ENCODE measurements around the gene PTPRM. TPM values are rescaled to one million over a fixed set of nuclear protein-coding genes. Genes with fewer than 3 reads are reported as not detected.
A peak's percentile ranks its signal among the peaks of the same experiment; 100 is the strongest.

PTPRM gene
- total and polyA plus RNA-seq, 2 of the 4 experiments (the other 2 are of a cell fraction) = 28.3 to 51.2 TPM

GRCh38 chr18:8448130-8448529 lies 881.0 kb downstream of the PTPRM start:
- H2AFZ ChIP-seq (replicated peaks; ENCODE audit: low read length, poor library complexity) = peak overlapping the region; percentile 41
- dilution Hi-C loops (cut with HindIII; ENCODE audit: low sequenced_read_pairs, unreplicated experiment) (no loop called here), in situ Hi-C loops (cut with MboI; ENCODE audit: low sequenced_read_pairs) (no loop called here), intact Hi-C loops (cut with micrococcal nuclease) (no loop called here)
- no peak overlapping the region for H2AK9ac ChIP-seq (replicated peaks; ENCODE audit: low read depth, low read length, poor library complexity)
- POLR2A ChIA-PET (ENCODE audit: unreplicated experiment) = no interaction called here
- no peak overlapping the region for H3K23ac ChIP-seq (ENCODE audit: low read depth, low read length)
- H3K14ac ChIP-seq (replicated peaks; ENCODE audit: low read depth, low read length) = no peak overlapping the region
- DNase-seq (no peak), ATAC-seq (ENCODE audit: low read depth) (no peak)
- H3K9me1 ChIP-seq (ENCODE audit: insufficient read depth, low read length) = no peaks in the 10 kb centered on the region
- H3K4me3 ChIP-seq (ENCODE audit: insufficient read depth, low read depth, low read length) = no peak overlapping the region
- TF ChIP-seq USF2 (IDR thresholded peaks at IDR 0.05; ENCODE audit: low read depth, low read length) (no peak), SMC3 (IDR thresholded peaks at IDR 0.05; ENCODE audit: low read depth, low read length) (no peak), RFX5 (IDR thresholded peaks at IDR 0.05; ENCODE audit: low read depth, low read length) (no peak), RAD21 (IDR thresholded peaks at IDR 0.05; ENCODE audit: low read length) (no peak), CTCF (conservative IDR thresholded peaks at IDR 0.05; ENCODE audit: low read depth, low read length) (no peak), BHLHE40 (IDR thresholded peaks at IDR 0.05; ENCODE audit: low read depth, low read length) (no peak), RCOR1 (IDR thresholded peaks at IDR 0.05; ENCODE audit: insufficient replicate concordance, low read length) (no peak), CEBPB (IDR thresholded peaks at IDR 0.05; ENCODE audit: low read depth, low read length) (no peak), MXI1 (IDR thresholded peaks at IDR 0.05; ENCODE audit: borderline replicate concordance, low read depth, low read length) (no peak), MAZ (IDR thresholded peaks at IDR 0.05; ENCODE audit: borderline replicate concordance, low read depth, low read length) (no peak), ELK1 (IDR thresholded peaks at IDR 0.05; ENCODE audit: borderline replicate concordance, low read depth, low read length) (no peak), POLR2A (IDR thresholded peaks at IDR 0.05; ENCODE audit: low read depth, low read length) (no peak), NFE2L2 (IDR thresholded peaks at IDR 0.05; ENCODE audit: low read depth, low read length) (no peak), CHD1 (IDR thresholded peaks at IDR 0.05; ENCODE audit: low read depth, low read length) (no peak), FOS (IDR thresholded peaks at IDR 0.05; ENCODE audit: low read depth, low read length) (no peak), MAFK (IDR thresholded peaks at IDR 0.05; ENCODE audit: low read depth, low read length) (no peak)
- no peak overlapping the region for H3K56ac ChIP-seq (ENCODE audit: extremely low read depth, insufficient read depth, low read length)
- no peak overlapping the region for H2BK5ac ChIP-seq (ENCODE audit: low read depth, low read length, poor library complexity, severe bottlenecking)
- H2BK20ac ChIP-seq (ENCODE audit: low read depth, low read length) = no peak overlapping the region
- H3K4me2 ChIP-seq (ENCODE audit: low read depth, low read length) = no peak overlapping the region
- CTCF ChIA-PET = no interaction called here
- peaks cover 7% of the 10 kb centered on the region; the same call in 1 of the 2 replicates for H3K27me3 ChIP-seq (ENCODE audit: control insufficient read depth, insufficient read depth, low read length)
- H3K4ac ChIP-seq (ENCODE audit: low read depth, low read length) = no peak overlapping the region
- no CpG with 5 or more reads among the region's 7 CpGs for WGBS, 2 experiments (ENCODE audit: extremely low coverage in 2 of 2, insufficient read length in 1 of 2)
- no peak overlapping the region for H2BK120ac ChIP-seq (ENCODE audit: low read depth, low read length)
- no peak overlapping the region for H2AK5ac ChIP-seq (ENCODE audit: low read depth, low read length)
- H3K9me3 ChIP-seq (ENCODE audit: control insufficient read depth, insufficient read depth, low read length) = no peaks in the 10 kb centered on the region
- no peaks in the 10 kb centered on the region for H3K36me3 ChIP-seq (ENCODE audit: control insufficient read depth, insufficient read depth, low read length)
- H4K8ac ChIP-seq (ENCODE audit: low read depth in 2 of 2, low read length in 2 of 2) = no peak overlapping the region
- H3K4me1 ChIP-seq (ENCODE audit: control insufficient read depth, insufficient read depth, low read length) = no peaks in the 10 kb centered on the region
- H3K18ac ChIP-seq (ENCODE audit: low read depth, low read length) = no peak overlapping the region
- no peaks in the 10 kb centered on the region for H3K79me1 ChIP-seq (ENCODE audit: low read depth in 1 of 2, low read length in 2 of 2)
- H4K20me1 ChIP-seq (ENCODE audit: insufficient read depth, low read length) = no peaks in the 10 kb centered on the region
- H4K5ac ChIP-seq (ENCODE audit: low read depth, low read length) = no peak overlapping the region
- H2BK15ac ChIP-seq (ENCODE audit: low read depth, low read length) = no peak overlapping the region
- H4K91ac ChIP-seq (ENCODE audit: insufficient read depth, low read depth, low read length) = no peak overlapping the region
- no peak overlapping the region for H3K9ac ChIP-seq (ENCODE audit: low read depth, low read length)
- no peak overlapping the region for H3K27ac ChIP-seq (ENCODE audit: insufficient read depth, low read length)
- BruUV-seq (replicated peaks) = no TSS peak
